ENCODE measurements around the gene PIM3.

PIM3 gene

DNA sequence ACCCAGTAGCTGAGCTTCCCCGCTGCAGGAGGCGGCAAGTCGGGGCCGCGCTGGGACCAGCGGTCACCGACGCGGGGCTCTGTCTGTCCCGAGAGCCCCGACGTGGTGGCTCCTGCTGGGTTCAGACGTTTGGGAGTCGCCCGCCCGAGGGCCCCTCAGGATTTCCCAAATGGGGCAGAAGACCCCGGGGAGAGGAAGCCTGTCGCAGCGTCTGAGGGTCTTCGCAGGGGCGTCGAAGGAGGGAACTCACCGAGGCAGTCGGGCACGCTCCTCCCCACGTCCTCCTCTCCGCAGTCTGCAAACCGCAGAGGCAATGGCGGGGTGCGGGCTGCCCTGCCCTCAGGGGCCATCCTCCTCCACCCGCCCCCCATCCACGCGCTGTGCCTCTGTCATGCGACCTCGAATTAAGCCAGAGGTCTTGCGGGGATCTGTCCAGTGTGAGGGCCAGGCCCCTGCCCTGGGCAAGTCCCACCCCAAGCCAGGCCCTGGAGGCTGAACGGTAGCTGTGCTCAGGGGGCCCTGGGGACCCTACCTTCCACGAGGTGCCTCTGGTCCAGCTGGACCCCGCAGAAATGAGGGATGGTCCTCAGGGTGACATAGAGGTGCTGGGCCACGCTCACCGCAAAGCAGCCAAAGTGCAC, 39.5 kb downstream of the PIM3 start:
- no peak for DNase-seq (ENCODE audit: low read depth in 2 of 3, low spot score in 2 of 3)

DNA sequence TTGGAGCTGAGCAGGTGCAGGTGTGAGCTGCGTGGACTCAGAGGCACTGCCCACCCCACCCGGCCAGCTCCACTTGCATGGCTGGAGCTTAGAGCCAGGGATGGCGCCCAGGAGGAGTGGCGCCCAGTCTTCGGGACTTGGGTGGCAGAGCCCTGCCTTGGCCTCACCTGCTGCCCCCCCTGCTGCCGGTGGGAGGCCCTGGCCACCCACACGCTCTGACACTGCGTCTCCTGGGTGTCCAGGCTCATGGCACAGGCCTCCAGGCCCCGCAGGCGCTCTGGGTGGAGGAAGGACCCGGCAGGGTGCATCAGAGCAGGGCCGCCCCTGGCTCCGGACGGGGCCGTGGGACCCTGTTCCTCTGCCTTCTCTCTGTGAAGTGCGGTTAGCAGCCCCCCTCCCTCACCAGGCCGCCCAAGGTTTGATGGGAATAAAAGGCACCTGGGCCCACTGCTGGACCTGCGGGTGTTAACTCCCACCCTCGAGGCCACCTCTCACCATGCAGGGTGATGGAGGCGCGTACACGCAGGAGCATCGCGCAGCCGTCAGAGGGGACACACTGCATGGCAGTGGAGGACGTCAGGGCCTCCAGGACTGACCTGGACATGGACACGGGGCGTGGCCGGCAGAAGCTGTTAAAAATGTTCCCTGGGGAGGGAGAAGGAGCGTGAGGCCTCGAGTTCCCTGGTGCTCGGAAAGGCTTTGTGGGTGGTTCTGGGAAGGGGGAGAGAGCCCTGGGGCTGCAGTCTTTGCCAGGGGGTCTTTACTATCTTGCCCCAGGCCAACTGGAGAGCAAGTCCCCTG, 40.2 kb downstream of the PIM3 start:
- no peak for DNase-seq (ENCODE audit: low read depth in 2 of 3, low spot score in 2 of 3)

DNA sequence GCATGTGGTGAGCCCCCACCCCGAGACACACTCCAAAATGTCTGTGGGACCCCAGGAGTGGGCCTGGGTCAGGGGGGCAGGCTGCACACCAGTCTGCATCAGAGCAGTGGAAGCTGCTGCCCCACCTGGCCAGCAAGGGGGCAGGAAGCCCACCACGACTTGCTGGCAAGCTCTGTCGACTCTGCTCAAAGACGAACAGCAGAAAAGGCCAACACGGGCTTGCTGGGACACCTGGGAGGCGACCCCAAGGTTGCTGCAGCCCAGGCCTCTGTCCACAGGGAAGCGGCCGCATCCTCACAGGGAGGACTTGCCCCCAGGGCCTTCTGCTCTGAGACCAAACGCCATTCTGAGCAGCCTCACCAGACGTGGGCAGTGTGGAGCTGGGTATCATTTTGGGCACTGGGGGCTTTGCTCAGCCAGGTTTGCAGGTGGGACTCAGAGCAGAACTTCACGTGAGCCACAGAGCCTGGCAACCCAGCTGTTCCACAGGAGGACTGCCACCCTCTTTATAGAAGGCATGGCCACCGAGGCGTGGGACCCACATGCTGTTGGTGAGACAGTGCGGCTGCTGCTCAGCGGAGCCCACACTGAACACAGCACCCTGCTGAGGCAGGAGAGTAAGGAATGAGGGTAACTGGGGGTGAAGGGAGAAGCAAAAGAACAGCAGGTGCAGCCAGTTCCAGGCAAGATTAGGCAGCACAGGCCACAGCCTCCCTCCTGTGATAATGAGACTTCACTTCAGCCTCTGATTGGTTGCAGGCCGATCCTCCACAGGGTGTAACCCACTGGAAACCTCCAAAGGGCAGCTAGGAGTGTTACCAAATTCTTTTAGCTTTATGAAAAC, 41.0 kb downstream of the PIM3 start:
- no peak for DNase-seq (ENCODE audit: low read depth in 2 of 3, low spot score in 2 of 3)

DNA sequence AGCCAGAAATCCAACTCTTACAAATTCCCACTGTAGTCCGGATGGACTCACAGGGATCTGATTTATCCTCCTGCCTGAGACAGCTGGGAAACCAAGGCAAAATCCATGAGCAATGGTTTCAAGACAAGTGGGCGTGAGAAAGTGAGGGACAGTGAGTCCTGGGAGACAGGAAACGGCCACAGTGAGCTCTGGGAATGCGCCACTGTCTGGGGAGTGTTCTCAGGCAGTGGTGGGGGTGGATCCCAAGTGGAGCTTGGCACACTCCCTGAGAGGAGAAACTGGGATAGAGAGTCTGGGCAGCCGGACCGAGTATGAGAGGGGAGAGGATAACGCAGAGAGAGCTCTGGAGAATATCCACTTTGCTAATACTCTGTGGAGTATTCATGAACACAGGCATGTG, 42.2 kb downstream of the PIM3 start:
- no peak for DNase-seq (ENCODE audit: low read depth in 2 of 3, low spot score in 2 of 3)

DNA sequence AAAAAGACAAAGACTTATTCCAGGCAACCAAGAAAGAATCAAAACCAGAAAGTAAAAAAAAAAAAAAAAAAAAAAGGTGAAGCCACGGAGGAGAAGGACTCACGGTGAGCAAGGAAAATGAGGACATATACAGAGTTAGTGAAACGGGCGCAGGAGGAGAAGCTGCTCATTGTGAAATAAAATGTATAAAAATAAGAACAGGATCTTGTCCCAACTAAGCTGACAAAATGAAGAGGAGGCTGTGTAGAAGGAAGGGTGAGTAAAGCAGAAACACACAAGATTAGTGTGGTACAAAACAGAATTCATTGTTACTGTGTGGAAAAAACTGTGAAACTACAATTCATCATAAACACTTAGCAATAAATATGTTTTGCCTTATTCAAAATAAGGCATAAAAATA, 44.3 kb downstream of the PIM3 start:
- DNase-seq (ENCODE audit: low read depth in 2 of 3, low spot score in 2 of 3), result no peak

DNA sequence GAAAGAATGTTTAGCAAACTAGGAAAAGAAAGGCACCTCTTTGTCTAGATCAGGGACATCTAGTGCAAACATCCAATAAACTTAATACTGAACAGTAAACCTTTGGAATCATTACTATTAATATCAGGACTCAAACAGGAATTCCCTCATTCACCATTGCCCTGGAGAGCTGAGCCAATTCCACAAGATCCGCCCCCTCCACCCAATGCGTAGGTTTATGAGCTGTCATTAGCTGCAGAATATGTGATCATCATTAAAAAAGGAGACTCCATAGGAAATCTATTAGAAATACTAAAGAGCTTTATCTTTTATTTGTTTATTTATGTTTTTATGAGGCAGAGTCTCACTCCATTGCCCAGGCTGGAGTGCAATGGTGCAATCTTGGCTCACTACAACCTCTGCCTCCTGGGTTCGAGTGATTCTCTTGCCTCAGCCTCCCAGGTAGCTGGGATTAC, 46.5 kb downstream of the PIM3 start:
- no peak for DNase-seq (ENCODE audit: low read depth in 2 of 3, low spot score in 2 of 3)

DNA sequence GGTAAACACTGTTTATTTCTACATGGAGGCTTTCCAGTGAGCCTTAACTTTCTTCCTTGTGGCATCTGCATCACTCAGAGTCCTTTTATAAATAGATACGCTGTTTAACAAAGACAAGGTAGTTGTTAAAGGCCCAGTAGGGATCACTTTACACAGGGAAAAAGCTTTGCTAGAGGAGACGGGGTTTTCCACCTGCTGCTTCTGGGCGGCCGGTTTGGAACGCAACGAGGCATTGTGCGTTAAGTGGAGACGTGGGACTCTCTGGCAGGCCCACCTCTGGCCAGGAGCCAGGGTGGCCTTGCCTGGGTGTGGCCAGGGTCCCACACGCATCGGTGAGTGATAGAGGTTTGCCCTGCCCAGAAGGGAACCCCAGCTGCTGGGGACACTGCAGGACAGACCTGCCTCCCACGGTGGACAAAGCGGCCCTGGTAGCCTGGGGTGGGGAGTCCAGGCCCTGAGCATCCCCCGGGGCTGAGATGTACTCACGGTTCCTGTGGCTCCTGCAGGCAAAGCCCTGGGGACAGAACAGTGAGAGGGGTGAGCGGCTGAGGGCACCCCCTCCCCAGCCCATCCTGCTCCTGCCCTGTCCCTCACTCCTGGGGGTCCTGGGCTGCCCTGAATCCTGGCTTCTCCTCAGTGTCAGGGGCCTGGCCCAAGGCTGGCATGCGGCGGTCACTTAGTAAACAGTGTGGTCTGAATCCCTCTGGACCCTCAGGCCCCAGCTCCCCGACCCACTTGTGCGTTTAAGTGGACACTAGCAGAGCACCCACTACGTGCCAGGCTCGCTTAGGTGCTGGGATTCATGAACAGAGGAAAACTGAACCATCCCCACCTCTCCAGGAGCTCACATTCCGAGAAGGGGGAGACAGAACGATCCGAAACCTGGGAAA, 47.8 kb downstream of the PIM3 start:
- no peak for DNase-seq (ENCODE audit: low read depth in 2 of 3, low spot score in 2 of 3)

DNA sequence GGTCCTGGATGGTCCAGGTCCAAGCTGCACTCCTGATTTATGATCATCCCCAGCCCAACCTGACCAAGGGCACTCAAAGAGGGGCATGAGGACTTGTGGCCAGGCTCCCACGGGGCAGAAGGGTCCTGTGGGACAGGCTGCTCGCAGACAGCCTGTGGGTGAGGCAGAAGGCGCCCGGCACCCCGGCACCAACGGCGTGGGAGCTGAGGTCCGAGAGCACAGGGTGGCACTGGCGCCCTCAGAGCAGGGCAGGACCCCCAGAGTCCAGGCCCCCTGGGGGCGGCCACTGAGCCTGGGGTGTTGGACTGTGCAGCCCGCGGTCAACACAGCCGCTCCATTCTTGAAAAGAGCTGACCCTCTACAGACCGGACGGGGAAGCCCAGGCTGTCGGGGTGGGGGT, 48.7 kb downstream of the PIM3 start:
- no peak for DNase-seq (ENCODE audit: low read depth in 2 of 3, low spot score in 2 of 3)

DNA sequence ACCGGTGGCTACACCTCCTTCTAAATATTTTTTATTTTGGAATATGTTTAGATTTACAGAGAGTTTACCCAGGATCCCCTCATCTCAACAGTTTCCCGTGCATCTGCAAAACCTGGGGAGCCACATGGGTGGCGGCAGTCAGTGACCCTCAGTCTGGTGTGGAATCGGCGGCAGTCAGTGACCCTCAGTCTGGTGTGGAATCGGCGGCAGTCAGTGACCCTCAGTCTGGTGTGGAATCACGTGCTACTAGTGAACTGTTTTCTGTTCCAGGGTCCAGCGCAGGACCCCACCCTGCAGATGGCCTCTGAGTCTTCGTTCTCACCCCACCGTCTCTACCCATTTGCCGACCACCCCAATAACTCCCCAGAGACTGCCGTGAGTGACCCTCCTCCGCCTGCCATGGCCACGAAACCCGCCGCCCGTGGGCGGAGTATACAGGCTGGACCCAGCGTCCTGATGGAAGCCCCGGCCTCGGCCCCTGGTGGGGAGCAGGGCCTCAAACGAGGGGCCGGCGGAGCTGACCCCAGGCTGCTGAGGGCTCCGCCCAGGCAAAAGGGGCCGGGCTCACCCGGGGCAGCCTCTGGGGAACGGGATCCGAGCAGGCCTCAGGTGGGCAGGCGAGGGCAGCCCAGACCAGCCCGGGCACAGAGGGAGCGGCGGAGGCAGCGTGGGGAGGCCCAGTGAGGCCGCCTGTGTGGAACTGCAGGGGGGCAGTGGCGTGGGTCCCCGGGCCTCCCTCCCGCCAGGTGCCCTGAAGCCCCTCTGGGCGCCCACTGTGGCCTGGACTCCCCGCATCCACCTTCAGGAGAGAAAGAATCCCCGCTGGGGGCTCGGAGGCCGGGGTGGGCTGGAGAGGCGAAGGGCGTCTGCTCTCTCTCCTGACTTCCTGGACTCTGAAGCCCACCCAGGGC, 49.4 kb downstream of the PIM3 start:
- no peak for DNase-seq (ENCODE audit: low read depth in 2 of 3, low spot score in 2 of 3)

DNA sequence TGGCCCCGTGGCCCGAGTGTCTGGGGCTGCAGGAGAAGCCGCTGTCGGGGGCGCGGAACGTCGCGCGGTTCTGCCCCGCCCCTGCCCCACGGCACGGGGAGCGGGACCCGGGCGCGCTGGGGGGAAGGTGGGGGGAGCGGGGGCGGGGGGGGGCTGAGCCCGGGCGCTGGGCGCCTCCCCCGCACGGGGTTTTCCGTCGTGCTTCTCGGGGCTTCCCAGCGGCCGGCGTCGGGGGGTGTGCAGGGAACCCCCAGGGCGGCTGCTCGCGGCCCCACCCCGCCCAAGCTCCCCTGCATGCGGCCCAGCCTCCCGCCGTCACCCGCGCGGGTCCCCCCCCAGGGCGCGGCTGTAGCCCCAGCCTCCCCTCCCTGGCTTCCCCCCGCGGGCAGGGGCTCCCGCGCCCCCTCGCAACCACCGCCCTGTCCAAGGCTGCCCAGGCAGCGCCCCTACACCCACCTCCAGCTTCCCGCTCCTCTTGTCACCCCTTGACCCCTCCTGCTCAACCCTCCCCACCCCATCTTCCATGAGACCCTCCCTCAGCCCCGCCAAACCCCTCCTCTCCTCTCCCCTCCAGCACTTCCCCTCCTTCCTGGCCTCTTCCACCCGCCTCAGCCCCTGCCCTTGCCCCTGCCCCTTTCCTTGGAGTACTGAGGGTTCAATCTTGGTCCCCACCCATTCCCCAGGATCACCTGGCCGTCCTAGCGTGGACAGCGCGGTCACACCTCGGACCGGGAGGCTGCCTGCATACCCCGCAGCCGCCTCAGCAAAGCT, 50.3 kb downstream of the PIM3 start:
- DNase-seq (ENCODE audit: low read depth in 2 of 3, low spot score in 2 of 3), result peak in 1 of 3 experiments; percentile 49

DNA sequence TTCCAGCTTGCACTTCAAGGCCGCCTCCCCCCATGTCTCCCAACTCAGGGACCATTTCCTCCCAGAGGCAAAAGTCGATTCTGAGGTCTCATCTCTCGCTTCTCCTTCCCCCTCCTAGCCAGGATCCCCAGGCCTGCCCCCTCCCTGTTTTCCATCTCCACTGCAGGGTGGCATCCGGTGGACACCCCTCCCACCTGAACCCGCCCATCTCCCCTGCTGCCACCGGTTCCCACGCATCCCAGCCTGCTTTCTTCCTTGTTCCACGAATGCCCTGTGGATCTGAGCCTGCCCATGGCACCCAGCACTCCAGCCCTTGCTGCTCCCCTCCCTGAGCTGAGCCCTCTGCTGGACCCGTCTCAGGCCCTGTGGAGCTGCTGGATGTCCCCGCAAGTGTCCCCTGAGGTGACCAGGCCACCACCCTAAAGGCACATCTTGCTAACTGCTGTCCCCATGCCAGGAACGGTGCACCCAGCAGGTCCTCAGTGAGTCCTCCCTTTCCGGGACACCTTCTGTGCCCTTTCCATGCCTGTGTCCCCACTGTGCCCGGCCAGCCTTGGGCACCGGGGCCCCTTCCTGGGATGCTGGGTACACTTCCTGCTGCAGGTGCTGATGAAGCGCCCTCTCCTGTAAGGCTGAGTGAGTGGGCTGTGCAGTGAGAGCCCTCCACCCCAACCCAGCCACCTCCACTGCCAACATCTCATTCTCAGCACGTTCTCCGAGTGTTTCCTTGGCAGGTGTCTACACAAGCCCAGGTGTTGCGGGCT, 51.1 kb downstream of the PIM3 start:
- no peak for DNase-seq (ENCODE audit: low read depth in 2 of 3, low spot score in 2 of 3)

DNA sequence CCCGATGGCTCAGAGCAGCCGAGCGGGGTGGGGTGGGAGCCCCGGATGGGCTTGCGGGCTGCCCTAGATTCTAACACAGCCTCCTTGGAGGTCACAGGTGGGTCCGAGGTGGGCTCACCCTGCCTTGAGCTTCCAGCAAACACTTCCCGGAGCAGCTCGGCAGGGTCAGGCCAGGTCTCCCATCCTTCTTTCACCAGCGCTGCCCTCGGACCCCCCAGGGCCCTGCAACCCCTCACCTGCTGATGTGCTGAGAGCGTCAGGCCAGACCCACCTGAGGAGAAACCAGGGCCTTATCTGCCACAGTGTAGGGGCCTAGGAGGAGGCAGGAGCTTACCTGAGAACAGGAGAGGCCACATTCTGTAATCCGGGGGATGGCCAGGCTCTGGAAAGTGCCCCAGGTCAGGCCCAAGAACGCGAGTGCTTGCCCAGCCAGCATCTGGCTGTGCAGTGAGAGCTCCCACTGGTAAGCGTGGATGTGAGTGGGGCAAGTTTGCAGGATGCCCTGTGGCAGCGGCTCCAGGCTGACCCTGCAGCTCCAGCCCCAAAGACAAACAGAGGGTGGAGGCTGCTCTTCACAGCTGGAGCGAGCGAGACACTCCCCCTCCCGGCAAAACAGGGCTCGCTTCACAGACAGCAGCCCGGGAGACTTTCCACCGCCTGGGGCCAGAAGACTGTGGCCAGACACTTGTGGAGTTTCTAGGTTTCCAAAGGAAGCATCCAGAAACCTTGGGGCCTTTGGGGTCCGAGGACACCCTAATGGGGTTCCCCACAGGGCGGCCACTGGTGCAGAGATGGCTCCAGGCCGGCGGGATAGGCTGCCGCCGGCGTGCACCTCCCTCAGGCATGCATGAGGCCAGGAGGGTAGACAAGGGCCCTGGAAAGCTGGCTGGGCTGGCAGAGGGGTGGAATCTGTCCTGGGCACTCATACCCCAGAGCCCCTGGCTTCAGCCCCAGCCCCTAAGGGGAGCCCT, 51.9 kb downstream of the PIM3 start, which contains the start of gene IL17REL:
Gene IL17REL (minus strand): TSS at position 555 of the 971 bp plus-strand sequence. CDS start 119 bp downstream, at position 436.
- DNase-seq (ENCODE audit: low read depth in 2 of 3, low spot score in 2 of 3), result no peak
